SU-DHL-6 (cell line): ENCODE data around the gene PTRH1.

ENCODE experiments used
- H2AFZ ChIP-seq: fragments of 200-600 bp; sonication (generic); 2 replicates; pipeline ENCODE4 v1.6.1; 2014; ENCODE audit warnings: low read depth, mild to moderate bottlenecking, moderate library complexity, mixed read lengths, antibody characterized with exemption, low read length; ENCODE audit not compliant: severe bottlenecking
- H3F3A ChIP-seq: fragments of 200-600 bp; shearing (Covaris generic); 2 replicates; pipeline ENCODE4 v1.6.0; 2016; ENCODE audit warnings: antibody characterized with exemption, mild to moderate bottlenecking; ENCODE audit not compliant: insufficient read depth
- H3K27ac ChIP-seq: fragments of 200-600 bp; sonication (generic); 2 replicates; pipeline ENCODE4 v1.5.1; 2016; ENCODE audit warnings: low read depth, mild to moderate bottlenecking, low read length, moderate library complexity, mixed read lengths
- H3K27me3 ChIP-seq: fragments of 200-600 bp; sonication (generic), shearing (Covaris generic); 2 replicates; pipeline ENCODE4 v1.6.0; 2014; ENCODE audit warnings: mild to moderate bottlenecking, low read length
- H3K36me3 ChIP-seq: fragments of 200-600 bp; sonication (generic); 2 replicates; pipeline ENCODE4 v1.6.1; 2014; ENCODE audit warnings: mild to moderate bottlenecking, low read length, mixed read lengths
- H3K4me2 ChIP-seq: fragments of 300-600, 200-600 bp; shearing (Covaris generic), sonication (generic); 2 replicates; pipeline ENCODE4 v1.6.0; 2014; ENCODE audit warnings: low read length, low read depth, mild to moderate bottlenecking; ENCODE audit not compliant: poor library complexity, severe bottlenecking
- H3K4me3 ChIP-seq: fragments of 200-600 bp; sonication (generic); 2 replicates; pipeline ENCODE4 v1.5.1; 2014; ENCODE audit warnings: antibody characterized with exemption, low read length, mild to moderate bottlenecking, mixed read lengths; ENCODE audit not compliant: insufficient read depth, poor library complexity, severe bottlenecking
- H3K79me2 ChIP-seq: fragments of 200-600 bp; sonication (generic); 2 replicates; pipeline ENCODE4 v1.6.1; 2014; ENCODE audit warnings: mild to moderate bottlenecking, low read length, moderate library complexity; ENCODE audit not compliant: insufficient read depth
- H3K9ac ChIP-seq: fragments of 200-600 bp; sonication (generic); 2 replicates; pipeline ENCODE4 v1.7.0; 2014; ENCODE audit warnings: mild to moderate bottlenecking, low read length
- H3K9me2 ChIP-seq: fragments of 200-600 bp; sonication (generic); replicated peaks from 2 replicates; pipeline ENCODE4 v1.6.1; 2014; ENCODE audit warnings: low read length; ENCODE audit not compliant: insufficient read depth
- H3K9me3 ChIP-seq: fragments of 200-600 bp; sonication (generic); 2 replicates; pipeline ENCODE4 v1.6.1; 2014; ENCODE audit warnings: low read length, mixed read lengths; ENCODE audit not compliant: insufficient read depth
- H4K20me1 ChIP-seq: fragments of 200-600 bp; sonication (generic); 2 replicates; pipeline ENCODE4 v1.6.1; 2014; ENCODE audit warnings: low read depth, mild to moderate bottlenecking, antibody characterized with exemption, low read length, moderate library complexity, mixed read lengths
- EZH2phosphoT487 ChIP-seq: fragments of 200-600 bp; sonication (generic), shearing (Covaris generic); conservative IDR thresholded peaks from 2 replicates; pipeline ENCODE4 v1.6.1; 2018; ENCODE audit warnings: mild to moderate bottlenecking, antibody characterized with exemption, low read length, moderate library complexity, mixed read lengths
- TF ChIP-seq, protein P1 (sequence below): fragments of 200-600 bp; sonication (generic); IDR thresholded peaks from one replicate; pipeline ENCODE4 v1.5.1; 2017; ENCODE audit warnings: antibody characterized with exemption, mild to moderate bottlenecking, low read length, moderate library complexity; ENCODE audit not compliant: insufficient read depth, poor library complexity, severe bottlenecking

Gene PTRH1

DNA sequence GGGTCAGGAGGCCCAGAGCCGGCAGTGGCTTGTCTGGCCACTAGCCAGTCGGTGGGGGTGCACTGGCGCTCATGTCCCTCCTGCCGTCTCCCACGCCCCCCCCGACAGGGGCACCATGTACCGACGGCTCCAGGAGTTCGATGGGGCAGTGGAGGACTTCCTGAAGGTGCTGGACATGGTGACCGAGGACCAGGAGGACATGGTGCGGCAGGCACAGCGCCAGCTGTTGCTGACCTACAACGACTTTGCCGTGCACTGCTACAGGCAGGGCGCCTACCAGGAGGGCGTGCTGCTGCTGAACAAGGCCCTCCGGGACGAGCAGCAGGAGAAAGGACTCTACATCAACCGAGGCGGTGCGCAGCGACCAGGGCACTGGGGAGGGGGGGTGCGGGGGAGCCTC is 8.5 kb upstream of the PTRH1 start:
- no peaks in the 10 kb centered on the region for H4K20me1 ChIP-seq
- H3K79me2 ChIP-seq = no peaks in the 10 kb centered on the region
- H3K27me3 ChIP-seq = no peaks in the 10 kb centered on the region
- H3K4me3 ChIP-seq = no peak overlapping the region
- H3K4me2 ChIP-seq = no peak overlapping the region
- H3K9me2 ChIP-seq = no peaks in the 10 kb centered on the region
- TF ChIP-seq, protein P1, sequence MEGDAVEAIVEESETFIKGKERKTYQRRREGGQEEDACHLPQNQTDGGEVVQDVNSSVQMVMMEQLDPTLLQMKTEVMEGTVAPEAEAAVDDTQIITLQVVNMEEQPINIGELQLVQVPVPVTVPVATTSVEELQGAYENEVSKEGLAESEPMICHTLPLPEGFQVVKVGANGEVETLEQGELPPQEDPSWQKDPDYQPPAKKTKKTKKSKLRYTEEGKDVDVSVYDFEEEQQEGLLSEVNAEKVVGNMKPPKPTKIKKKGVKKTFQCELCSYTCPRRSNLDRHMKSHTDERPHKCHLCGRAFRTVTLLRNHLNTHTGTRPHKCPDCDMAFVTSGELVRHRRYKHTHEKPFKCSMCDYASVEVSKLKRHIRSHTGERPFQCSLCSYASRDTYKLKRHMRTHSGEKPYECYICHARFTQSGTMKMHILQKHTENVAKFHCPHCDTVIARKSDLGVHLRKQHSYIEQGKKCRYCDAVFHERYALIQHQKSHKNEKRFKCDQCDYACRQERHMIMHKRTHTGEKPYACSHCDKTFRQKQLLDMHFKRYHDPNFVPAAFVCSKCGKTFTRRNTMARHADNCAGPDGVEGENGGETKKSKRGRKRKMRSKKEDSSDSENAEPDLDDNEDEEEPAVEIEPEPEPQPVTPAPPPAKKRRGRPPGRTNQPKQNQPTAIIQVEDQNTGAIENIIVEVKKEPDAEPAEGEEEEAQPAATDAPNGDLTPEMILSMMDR = no peak
- no peak for TF ChIP-seq EZH2phosphoT487
- H3K27ac ChIP-seq = no peak overlapping the region
- no peaks in the 10 kb centered on the region for H3K36me3 ChIP-seq
- H3K9ac ChIP-seq = no peak overlapping the region
- no peak overlapping the region for H2AFZ ChIP-seq
- H3F3A ChIP-seq = no peaks in the 10 kb centered on the region
- H3K9me3 ChIP-seq = no peaks in the 10 kb centered on the region

DNA sequence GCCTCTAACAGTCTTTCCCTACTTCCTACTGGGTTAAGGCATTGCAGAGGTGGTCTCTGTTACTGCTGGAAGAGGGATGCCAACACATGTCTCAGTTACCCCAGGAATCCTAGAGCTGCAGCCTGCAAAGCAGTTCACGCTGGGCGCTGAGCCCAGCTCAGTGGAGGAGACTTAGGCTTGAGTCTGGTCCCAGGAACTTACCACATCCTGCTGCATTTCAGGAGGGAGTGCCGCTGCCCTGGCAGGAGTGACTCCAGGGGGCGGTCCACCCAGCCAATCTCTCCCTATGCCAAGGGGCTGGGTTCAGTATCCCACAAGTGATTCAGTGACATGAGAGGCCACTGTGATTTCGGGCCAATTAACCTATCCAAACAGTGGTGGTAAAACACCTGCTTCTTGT is 8.0 kb upstream of the PTRH1 start:
- Histone ChIP-seq H3K79me2 (no peaks in the 10 kb centered on the region), H3F3A (no peaks in the 10 kb centered on the region), H3K9ac (no peak overlapping the region), H4K20me1 (no peaks in the 10 kb centered on the region), H3K4me2 (no peak overlapping the region), H3K36me3 (no peaks in the 10 kb centered on the region), H3K27ac (no peak overlapping the region), H3K9me2 (no peaks in the 10 kb centered on the region), H3K27me3 (no peaks in the 10 kb centered on the region), H3K9me3 (no peaks in the 10 kb centered on the region), H3K4me3 (no peak overlapping the region), H2AFZ (no peak overlapping the region)
- TF ChIP-seq, protein P1 = no peak
- TF ChIP-seq EZH2phosphoT487 = no peak

DNA sequence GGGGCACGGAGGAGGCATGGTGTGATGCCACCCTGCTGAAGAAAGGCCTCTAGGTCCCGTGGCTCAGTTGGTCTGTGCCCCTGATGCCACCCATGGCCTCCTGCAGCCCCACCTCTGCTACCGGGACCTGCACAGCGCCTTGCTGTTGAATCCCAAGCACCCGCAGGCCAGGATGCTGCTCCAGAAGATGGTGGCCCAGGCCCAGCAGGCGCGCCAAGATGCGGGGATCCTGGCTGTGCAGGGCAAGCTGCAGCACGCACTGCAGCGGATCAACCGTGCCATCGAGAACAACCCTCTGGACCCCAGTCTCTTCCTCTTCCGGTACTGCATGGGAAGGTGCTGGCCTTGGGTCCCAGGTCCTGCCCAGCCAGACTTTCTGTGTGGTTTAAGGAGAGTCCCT is 7.5 kb upstream of the PTRH1 start:
- no peak overlapping the region for H3K4me3 ChIP-seq
- H3K27ac ChIP-seq = no peak overlapping the region
- H2AFZ ChIP-seq = no peak overlapping the region
- TF ChIP-seq, protein P1 = no peak
- TF ChIP-seq EZH2phosphoT487 = no peak
- no peaks in the 10 kb centered on the region for H3K36me3 ChIP-seq
- no peaks in the 10 kb centered on the region for H3K79me2 ChIP-seq
- H3K9ac ChIP-seq = no peak overlapping the region
- H3K9me2 ChIP-seq = no peaks in the 10 kb centered on the region
- no peaks in the 10 kb centered on the region for H3F3A ChIP-seq
- no peaks in the 10 kb centered on the region for H3K27me3 ChIP-seq
- H3K4me2 ChIP-seq = no peak overlapping the region
- H3K9me3 ChIP-seq = no peaks in the 10 kb centered on the region
- H4K20me1 ChIP-seq = no peaks in the 10 kb centered on the region
